Endothelial cell of umbilical vein (primary cell): Measurements from ENCODE around the gene NABP1. TPM values are rescaled to one million over a fixed set of nuclear protein-coding genes. Genes with fewer than 3 reads are reported as not detected.

ENCODE experiments used
- BruUV-seq: library from RNA; stranded (reverse); fragments of 400-500 nt; replicated peaks from 2 replicates; lab custom pipeline; 2021; lab: Mats Ljungman, UMichigan
- CTCF ChIA-PET: fragments of 300-600, 350-600 bp; sonication (Branson Sonifier 250); formaldehyde crosslinking; loops from one replicate; lab custom pipeline; 2021; ENCODE audit warnings: antibody characterized with exemption, inconsistent platforms; lab: Charles Lee
- POLR2A ChIA-PET: fragments of 300-600, 350-600 bp; sonication (Branson Sonifier 250); formaldehyde crosslinking; loops from one replicate; lab custom pipeline; 2021; ENCODE audit warnings: antibody characterized with exemption, inconsistent platforms; lab: Charles Lee
- DNase-seq: peaks from one replicate; pipeline ENCODE4 v3.0.0-alpha.2; 2011; ENCODE audit warnings: low read depth, low spot score
- FAIRE-seq: peaks from 2 replicates; lab custom pipeline; 2011; peaks lifted over from hg19 to GRCh38; lab: Jason Lieb, UNC
- H2AFZ ChIP-seq: 2 replicates; pipeline ENCODE4 v1.6.0; 2012; ENCODE audit warnings: low read depth, low read length, control low read depth, inconsistent platforms
- H3K27ac ChIP-seq: 2 replicates; pipeline ENCODE4 v1.5.1; 2011; ENCODE audit warnings: low read depth, mild to moderate bottlenecking, control low read depth, low read length, moderate library complexity; ENCODE audit not compliant: insufficient read depth
- H3K27me3 ChIP-seq, 2 experiments: 2 replicates each; pipeline versions ENCODE4 v1.6.0 to v1.6.1; 2011; ENCODE audit warnings: low read length in 2 of 2, mixed read lengths in 1 of 2; ENCODE audit not compliant: control insufficient read depth in 2 of 2, insufficient read depth in 2 of 2
- H3K36me3 ChIP-seq, 2 experiments: 2 replicates in 1 of 2; 3 replicates in 1 of 2; pipeline ENCODE4 v1.5.1; 2011; ENCODE audit warnings: low read length in 2 of 2, mild to moderate bottlenecking in 1 of 2, moderate library complexity in 1 of 2; ENCODE audit not compliant: control insufficient read depth in 2 of 2, insufficient read depth in 2 of 2; ENCODE audit errors: extremely low read depth in 1 of 2
- H3K4me1 ChIP-seq: 3 replicates; pipeline ENCODE4 v1.5.1; 2011; ENCODE audit warnings: mild to moderate bottlenecking, low read length; ENCODE audit not compliant: control insufficient read depth, insufficient read depth; ENCODE audit errors: extremely low read depth
- H3K4me2 ChIP-seq: 2 replicates; pipeline ENCODE4 v1.6.1; 2011; ENCODE audit warnings: low read length, control low read depth, mixed read lengths; ENCODE audit not compliant: insufficient read depth
- H3K4me3 ChIP-seq, 3 experiments: fragments of 200-600 bp in 1 of 3; sonication (generic), shearing (Covaris generic) in 1 of 3; replicated peaks in 1 of 3; 2 replicates each; pipeline ENCODE4 v1.5.1; 2011 to 2016; ENCODE audit warnings: control low read depth in 3 of 3, low read length in 3 of 3, mild to moderate bottlenecking in 2 of 3, inconsistent platforms in 1 of 3, low read depth in 1 of 3, moderate library complexity in 1 of 3; ENCODE audit not compliant: insufficient read depth in 1 of 3
- H3K79me2 ChIP-seq: 2 replicates; pipeline ENCODE4 v1.6.0; 2012; ENCODE audit warnings: low read length, inconsistent platforms; ENCODE audit not compliant: control insufficient read depth, insufficient read depth
- H3K9ac ChIP-seq: replicated peaks from 2 replicates; pipeline ENCODE3; 2011; ENCODE audit warnings: low read length, control low read depth; ENCODE audit not compliant: insufficient read depth; ENCODE audit errors: extremely low read depth
- H3K9me1 ChIP-seq: replicated peaks from 3 replicates; pipeline ENCODE4 v1.6.0; 2011; ENCODE audit warnings: mild to moderate bottlenecking, low read length; ENCODE audit not compliant: control insufficient read depth, insufficient read depth; ENCODE audit errors: extremely low read depth
- H3K9me3 ChIP-seq: replicated peaks from 2 replicates; pipeline ENCODE4 v1.5.1; 2012; ENCODE audit warnings: low read length, inconsistent platforms; ENCODE audit not compliant: control insufficient read depth, insufficient read depth
- H4K20me1 ChIP-seq: replicated peaks from 2 replicates; pipeline ENCODE3; 2011; ENCODE audit warnings: mild to moderate bottlenecking, low read length; ENCODE audit not compliant: control insufficient read depth, insufficient read depth; ENCODE audit errors: extremely low read depth
- EZH2 ChIP-seq: IDR thresholded peaks from 2 replicates; pipeline ENCODE4 v1.6.1; 2012; ENCODE audit warnings: borderline replicate concordance, low read depth, mild to moderate bottlenecking, moderate library complexity, low read length, inconsistent platforms; ENCODE audit not compliant: severe bottlenecking
- FOS ChIP-seq: IDR thresholded peaks from 2 replicates; pipeline ENCODE4 v1.6.1; 2011; ENCODE audit warnings: mild to moderate bottlenecking, low read length, moderate library complexity, borderline replicate concordance; ENCODE audit not compliant: insufficient read depth
- GATA2 ChIP-seq: IDR thresholded peaks from 2 replicates; pipeline ENCODE4 v1.7.0; 2011; ENCODE audit warnings: low read depth, mild to moderate bottlenecking, moderate library complexity, mixed read lengths, low read length; ENCODE audit not compliant: insufficient read length, insufficient read depth
- JUN ChIP-seq: IDR thresholded peaks from 2 replicates; pipeline ENCODE4 v1.6.1; 2011; ENCODE audit warnings: borderline replicate concordance, low read depth; ENCODE audit not compliant: insufficient read length, insufficient read depth
- MYC ChIP-seq: IDR thresholded peaks from one replicate; pipeline ENCODE4 v1.6.1; 2011; ENCODE audit warnings: mild to moderate bottlenecking, low read depth, low read length
- POLR2A ChIP-seq: IDR thresholded peaks from 2 replicates; pipeline ENCODE4 v1.6.1; 2012; ENCODE audit warnings: low read depth, mild to moderate bottlenecking, control low read depth, low read length
- POLR2AphosphoS5 ChIP-seq: IDR thresholded peaks from 2 replicates; pipeline ENCODE4 v1.6.1; 2012; ENCODE audit warnings: low read depth, mild to moderate bottlenecking, control low read depth, low read length, moderate library complexity; ENCODE audit not compliant: insufficient read depth
- dilution Hi-C: fragments of 300-500 bp; cut with MboI; formaldehyde crosslinking; loops from one replicate; pipeline ENCODE4 v1.15.0; 2019; ENCODE audit warnings: low sequenced_read_pairs; ENCODE audit not compliant: extremely low pct_ligation_motif_present
- intact Hi-C: fragments of 100-400 bp; cut with micrococcal nuclease; formaldehyde crosslinking; loops from one replicate; pipeline ENCODE4 v1.10.0; 2022
- polyA plus RNA-seq, 4 experiments: library from polyadenylated mRNA; depleted of rRNA in 3 of 4; stranded (reverse) in 3 of 4; unstranded in 1 of 4; fragments of >200 nt; gene quantifications; 2 replicates each; pipeline versions ENCODE4 v1.2.1 to v1.2.3, GENCODE V29; 2011 to 2012; ENCODE audit warnings: missing spikeins in 1 of 4
- total RNA-seq: library from RNA; stranded (reverse); gene quantifications from 2 replicates; pipeline ENCODE4 v1.2.3, GENCODE V29; 2021
- TF ChIP-seq, protein P1 (sequence below), 2 donors: IDR thresholded peaks; 1 replicate in 1 of 2; 2 replicates in 1 of 2; pipeline ENCODE4 v1.5.1; 2011; ENCODE audit warnings: low read length in 2 of 2, mild to moderate bottlenecking in 2 of 2, moderate library complexity in 2 of 2, control low read depth in 1 of 2, inconsistent platforms in 1 of 2, low read depth in 1 of 2; ENCODE audit not compliant: insufficient read depth in 1 of 2; ENCODE audit errors: extremely low read depth in 1 of 2
- TF ChIP-seq, protein P2 (sequence below): IDR thresholded peaks from 2 replicates; pipeline ENCODE4 v1.6.1; 2011; ENCODE audit not compliant: insufficient read depth, insufficient read length

Gene NABP1
- total and polyA plus RNA-seq, 2 donors (not counting 3 experiments of a cell fraction or from before 2014, with no cell fraction given) = 14.7 to 47.6 TPM

DNA sequence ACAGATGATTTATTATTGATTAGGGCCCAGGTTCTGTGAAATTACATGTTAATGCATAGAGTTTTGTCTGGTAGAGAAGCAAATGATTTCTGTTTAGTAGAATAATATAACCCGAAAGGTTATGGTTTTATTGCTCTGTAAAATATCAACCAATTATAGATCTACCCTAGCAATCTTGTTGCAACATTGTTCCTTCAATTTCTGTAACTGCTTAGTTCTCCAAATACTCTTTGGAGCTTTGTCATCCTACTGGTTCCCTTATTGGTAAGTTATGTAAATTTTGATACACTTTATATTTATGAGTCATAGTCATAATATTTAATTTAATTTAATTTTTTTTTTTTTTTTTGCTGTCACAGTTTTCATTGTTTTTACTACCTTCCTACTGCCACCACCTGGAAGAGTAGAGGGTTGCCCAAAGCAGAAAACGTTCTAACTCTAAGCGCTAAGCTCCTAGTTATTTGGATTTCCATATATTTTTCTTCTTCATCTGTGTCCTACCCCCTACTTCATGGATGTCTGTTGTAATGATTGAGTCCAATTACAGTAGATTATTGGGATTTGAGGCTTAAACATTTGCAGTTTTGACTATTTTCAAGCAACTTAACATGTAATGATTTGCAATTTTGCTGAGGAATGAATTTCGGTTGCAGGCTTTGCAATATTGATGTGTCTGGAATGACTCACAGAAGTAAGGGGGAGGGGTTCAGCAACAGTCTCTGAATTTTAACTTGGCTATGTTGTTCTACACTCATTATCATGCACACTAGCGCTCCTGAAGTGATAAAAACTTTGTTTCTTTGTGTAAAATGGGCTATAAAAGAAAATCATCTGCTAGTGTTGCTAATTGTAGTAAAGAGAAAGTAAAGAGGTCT lies 51.1 kb downstream of the NABP1 start:
- ChIA-PET POLR2A (no interaction called here), CTCF (interaction anchor here (0.7 kb wide), 3 partner anchors 18 to 207 kb away, joined by 3 read pairs; no protein-coding TSS in a partner anchor)
- no peak for DNase-seq

More for the DNA sequence above, 51.1 kb downstream of the NABP1 start:
- no peaks in the 10 kb centered on the region for H3K4me1 ChIP-seq
- no peaks in the 10 kb centered on the region for H3K36me3 ChIP-seq
- no peaks in the 10 kb centered on the region for H3K79me2 ChIP-seq
- H3K9me1 ChIP-seq = no peaks in the 10 kb centered on the region
- intact Hi-C loops (no loop called here), dilution Hi-C loops (no loop called here)
- no peak overlapping the region for H3K9ac ChIP-seq
- H3K4me2 ChIP-seq = no peak overlapping the region
- FAIRE-seq = no peak
- H4K20me1 ChIP-seq = no peaks in the 10 kb centered on the region
- BruUV-seq = no TSS peak
- no peaks in the 10 kb centered on the region for H3K9me3 ChIP-seq
- H3K27me3 ChIP-seq = peaks cover 6 to 14% of the 10 kb centered on the region in 2 experiments
- no peak overlapping the region for H2AFZ ChIP-seq
- H3K4me3 ChIP-seq = no peak overlapping the region
- TF ChIP-seq JUN (no peak), MYC (no peak), EZH2 (no peak), POLR2AphosphoS5 (no peak), FOS (peak; percentile 19), POLR2A (no peak), GATA2 (no peak)
- TF ChIP-seq, protein P1, sequence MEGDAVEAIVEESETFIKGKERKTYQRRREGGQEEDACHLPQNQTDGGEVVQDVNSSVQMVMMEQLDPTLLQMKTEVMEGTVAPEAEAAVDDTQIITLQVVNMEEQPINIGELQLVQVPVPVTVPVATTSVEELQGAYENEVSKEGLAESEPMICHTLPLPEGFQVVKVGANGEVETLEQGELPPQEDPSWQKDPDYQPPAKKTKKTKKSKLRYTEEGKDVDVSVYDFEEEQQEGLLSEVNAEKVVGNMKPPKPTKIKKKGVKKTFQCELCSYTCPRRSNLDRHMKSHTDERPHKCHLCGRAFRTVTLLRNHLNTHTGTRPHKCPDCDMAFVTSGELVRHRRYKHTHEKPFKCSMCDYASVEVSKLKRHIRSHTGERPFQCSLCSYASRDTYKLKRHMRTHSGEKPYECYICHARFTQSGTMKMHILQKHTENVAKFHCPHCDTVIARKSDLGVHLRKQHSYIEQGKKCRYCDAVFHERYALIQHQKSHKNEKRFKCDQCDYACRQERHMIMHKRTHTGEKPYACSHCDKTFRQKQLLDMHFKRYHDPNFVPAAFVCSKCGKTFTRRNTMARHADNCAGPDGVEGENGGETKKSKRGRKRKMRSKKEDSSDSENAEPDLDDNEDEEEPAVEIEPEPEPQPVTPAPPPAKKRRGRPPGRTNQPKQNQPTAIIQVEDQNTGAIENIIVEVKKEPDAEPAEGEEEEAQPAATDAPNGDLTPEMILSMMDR (IDR thresholded peaks at IDR 0.05; ENCODE audit: extremely low read depth in 1 of 2, insufficient read depth in 1 of 2, low read depth in 1 of 2, low read length in 2 of 2) = peak in 1 of 2 donors; percentile 5
- TF ChIP-seq, protein P2, sequence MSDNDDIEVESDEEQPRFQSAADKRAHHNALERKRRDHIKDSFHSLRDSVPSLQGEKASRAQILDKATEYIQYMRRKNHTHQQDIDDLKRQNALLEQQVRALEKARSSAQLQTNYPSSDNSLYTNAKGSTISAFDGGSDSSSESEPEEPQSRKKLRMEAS = no peak
- H3K27ac ChIP-seq = no peak overlapping the region
